HG03097 (cell line): Measurements from ENCODE around the gene SFXN4.
"Not testable (repeated sequence)": the region's sequence is repeated elsewhere in the genome, so short reads cannot be mapped to it uniquely, and the experiment has no call there.

Source experiments
- ATAC-seq: cut with Tn5 transposase; IDR thresholded peaks from one replicate; pipeline ENCODE4 v1.9.1; 2021; ENCODE audit not compliant: unreplicated experiment, low FRiP score

The SFXN4 gene

GRCh38 chr10:119190954-119191785 lies 25.7 kb upstream of the SFXN4 start:
- no peak for ATAC-seq

- ATAC-seq: no peak
Observed at GRCh38 chr10:119190353-119190752, 24.8 kb upstream of the SFXN4 start.

- peak; percentile 64 for ATAC-seq
Observed at GRCh38 chr10:119189811-119190282, 24.3 kb upstream of the SFXN4 start.

- ATAC-seq: no peak
Observed at GRCh38 chr10:119183664-119184412, 18.3 kb upstream of the SFXN4 start.

DNA sequence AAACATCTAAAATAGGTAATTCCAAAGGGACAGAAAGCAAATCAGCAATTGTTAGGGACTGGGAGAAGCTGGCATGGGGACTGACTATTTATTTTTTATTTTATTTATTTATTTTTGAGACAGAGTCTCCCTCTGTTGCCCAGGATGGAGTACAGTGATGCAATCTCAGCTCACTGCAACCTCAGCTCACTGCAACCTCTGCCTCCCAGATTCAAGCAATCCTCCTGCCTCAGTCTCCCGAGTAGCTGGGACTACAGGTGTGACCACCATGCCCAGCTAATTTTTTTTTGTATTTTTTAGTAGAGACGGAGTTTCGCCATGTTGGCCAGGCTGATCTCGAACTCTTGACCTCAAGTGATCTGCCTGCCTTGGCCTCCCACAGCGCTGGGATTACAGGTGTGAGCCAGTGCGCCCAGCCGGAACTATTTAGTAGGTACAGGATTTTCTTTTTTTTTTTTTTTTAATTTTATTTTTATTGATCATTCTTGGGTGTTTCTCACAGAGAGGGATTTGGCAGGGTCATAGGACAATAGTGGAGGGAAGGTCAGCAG lies 15.4 kb upstream of the SFXN4 start:
- not testable (repeated sequence) for ATAC-seq

GRCh38 chr10:119178372-119179119 lies 13.0 kb upstream of the SFXN4 start, which contains the start of gene PRDX3:
TSS of gene PRDX3 (minus strand) at chr10:119178812. CDS start at chr10:119178790, 22 bp downstream.
- peak; percentile 87 for ATAC-seq

- no peak for ATAC-seq
Observed at GRCh38 chr10:119177708-119178371, 12.3 kb upstream of the SFXN4 start.

DNA sequence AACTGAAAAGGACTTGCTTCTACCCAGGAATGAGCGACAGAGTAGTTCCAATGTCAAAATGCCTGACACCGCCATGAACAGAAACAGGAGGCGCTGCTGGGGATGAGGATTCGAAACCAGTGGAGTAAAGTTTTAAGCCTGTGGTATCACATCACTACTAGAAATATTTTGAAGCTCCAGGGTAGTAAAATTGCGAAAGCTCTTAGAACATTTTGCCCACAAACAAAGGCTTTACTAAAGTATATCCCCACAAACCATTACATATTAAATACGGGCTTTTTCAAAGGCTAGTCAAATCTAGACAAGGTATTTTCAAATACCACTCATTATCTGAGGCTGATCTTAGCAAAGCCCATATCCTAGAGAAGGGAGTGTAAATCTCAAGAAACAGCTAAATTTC lies 10.7 kb upstream of the SFXN4 start:
- no peak for ATAC-seq

DNA sequence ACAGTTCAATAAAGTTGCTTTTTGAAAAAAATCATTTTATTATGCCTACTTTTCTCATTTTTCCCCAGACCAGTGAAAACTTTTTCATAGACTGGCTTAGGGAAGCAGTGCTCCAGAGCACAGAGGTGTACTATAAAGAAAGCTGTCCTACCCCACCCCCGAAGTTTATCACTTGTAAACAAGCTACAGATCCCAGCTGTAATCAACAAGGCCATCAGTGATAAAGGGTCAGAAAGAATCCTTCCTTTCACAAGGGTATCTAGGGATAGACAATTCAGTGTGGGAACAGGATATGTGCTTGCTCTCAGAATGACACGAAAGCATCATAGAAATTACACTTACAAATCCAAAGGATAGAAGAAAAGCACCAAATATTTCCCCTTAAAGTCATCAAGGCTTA lies 8.6 kb upstream of the SFXN4 start:
- ATAC-seq: no peak

DNA sequence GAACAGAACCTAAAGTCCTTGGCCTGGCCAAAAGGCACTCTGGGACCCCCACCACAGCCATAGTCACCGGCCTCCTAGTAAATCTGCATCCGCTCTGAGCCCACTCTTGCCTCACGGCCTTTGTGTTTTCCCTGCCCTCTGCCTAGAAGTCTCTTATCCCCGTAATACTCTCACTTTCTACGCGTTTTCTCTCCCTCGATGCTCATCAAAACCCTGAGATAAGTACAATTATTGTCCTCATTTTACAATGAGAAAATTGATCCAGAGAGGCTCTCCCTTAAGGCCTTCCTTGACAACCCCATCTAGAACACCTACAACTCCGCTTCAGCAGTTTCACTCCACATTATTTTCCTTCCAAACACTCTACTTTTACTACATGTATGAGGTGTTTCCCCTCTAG lies 1.5 kb upstream of the SFXN4 start:
- no peak for ATAC-seq

DNA sequence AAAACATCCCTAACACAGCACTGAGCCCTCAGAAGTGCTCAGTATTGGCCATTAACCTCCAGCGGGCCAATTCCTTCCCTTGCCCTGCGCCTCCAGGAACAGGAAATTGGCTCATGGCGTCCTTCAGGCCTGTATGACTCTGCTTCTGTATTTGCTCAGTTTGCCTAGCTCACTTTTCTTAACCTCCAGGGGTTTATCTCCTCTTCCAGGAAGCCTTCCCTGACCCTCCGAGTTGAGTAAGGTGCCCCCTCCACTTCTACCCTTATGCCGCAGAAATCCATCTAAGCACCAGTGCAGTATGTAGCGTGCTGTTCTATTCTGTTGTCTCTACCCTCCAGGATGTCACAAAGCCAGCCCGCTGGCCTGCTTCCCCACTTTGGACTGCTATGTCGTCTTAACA lies 1.1 kb upstream of the SFXN4 start:
- no peak for ATAC-seq

DNA sequence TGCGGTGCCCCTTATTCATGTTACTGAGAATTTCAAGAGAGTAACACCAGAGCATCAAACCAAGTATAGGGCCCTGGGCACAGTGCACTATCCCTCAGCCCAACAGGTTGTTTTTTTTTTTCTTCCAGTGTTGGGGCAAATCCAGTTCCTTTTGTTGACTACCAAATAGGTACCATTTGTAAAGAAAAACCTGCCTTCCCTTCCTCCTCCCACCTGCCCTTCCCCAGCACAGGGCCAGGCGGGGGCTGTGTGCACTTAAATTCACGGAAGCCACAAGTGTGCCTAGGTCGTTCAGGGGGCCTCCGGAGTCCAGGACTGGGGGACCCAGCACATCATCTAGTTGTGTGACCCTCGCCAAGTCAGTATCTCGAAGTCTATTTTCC lies 595 bp upstream of the SFXN4 start:
- peak; percentile 4 for ATAC-seq

- no peak for ATAC-seq
Observed at GRCh38 chr10:119162452-119163092, 2.9 kb downstream of the SFXN4 start.

DNA sequence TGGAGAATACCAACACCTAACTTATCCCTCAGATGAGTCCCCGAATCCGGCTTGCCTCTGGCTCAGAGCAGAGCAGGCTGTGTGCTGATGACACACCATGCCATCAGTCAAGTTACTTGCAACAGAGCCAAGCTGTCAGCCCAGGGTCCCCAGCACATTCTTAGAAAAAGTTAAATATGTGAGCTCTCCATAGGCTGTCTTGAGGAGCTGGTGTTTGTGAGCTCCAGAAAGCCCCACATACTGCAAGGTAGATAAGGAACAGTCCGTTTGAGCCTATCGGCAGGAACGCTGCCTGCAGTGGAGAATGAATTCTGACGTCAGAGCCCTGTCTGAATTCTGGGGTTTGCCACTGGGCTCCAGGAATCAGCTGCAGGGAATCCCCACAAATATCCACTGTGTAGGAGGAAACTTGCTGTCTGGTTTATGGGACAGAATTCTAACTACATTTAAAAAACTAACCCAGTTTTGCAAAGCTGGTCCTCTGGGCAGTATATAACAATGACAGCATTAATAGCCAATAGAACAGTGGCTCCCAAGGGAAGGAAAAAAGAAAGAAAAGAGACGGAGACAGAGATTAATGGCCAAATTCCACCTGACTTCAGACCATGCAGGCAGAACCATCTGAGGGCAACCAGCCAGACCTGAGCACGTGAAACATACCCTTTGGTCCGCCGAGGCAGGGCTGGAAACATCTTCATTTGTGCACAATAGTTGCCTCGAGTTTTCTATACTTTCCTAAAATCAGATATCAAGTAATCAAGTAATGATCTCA lies 3.6 kb downstream of the SFXN4 start:
- no peak for ATAC-seq

GRCh38 chr10:119159332-119159731 lies 6.2 kb downstream of the SFXN4 start:
- no peak for ATAC-seq

DNA sequence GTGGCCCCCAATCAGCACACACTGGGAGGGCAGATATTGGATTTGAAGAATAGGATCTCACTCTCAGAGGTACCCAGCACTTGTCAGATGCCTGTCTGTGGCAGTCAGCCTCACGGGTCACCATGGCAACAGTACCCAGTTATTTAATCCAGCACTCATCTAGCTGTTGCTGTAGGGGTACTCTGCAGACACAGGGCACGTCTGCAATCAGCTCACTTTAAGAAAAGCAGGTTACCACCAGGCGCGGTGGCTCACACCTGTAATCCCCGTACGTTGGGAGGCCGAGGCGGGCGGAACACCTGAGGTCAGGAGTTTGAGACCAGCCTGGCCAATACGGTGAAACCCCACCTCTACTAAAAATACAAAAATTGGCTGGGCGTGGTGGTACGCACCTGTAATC lies 11.9 kb downstream of the SFXN4 start:
- ATAC-seq: no peak

DNA sequence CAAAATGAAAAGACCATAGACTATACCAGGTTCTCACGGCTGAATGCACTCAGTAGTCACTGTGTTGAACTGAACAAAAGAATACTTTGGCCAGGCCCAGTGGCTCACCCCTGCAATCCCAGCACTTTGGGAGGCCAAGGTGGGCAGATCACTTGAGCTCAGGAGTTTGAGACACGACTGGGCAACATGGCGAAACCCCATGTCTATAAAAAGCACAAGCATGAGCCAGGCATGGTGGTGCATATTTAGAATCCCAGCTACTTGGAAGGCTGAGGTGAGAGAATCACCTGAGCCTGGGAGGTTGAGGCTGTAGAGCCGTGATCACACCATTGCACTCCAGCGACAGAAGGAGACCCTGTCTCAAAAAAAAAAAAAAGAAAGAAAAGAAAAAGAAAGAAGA lies 12.5 kb downstream of the SFXN4 start:
- ATAC-seq: no peak

DNA sequence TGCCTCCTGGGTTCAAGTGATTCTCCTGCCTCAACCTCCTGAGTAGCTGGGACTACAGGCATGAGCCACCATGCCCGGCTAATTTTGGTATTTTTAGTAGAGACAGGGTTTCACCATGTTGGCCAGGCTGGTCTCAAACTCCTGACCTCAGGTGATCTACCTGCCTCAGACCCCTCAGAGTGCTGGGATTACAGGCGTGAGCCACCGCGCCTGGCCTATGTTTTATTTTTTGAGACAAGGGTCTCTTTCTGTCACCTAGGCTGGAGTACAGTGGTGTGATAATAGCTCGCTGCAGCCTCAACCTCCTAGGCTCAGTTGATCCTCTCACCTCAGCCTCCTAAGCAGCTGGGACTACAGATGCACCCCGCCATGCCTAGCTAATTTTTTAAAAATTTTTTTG lies 13.9 kb downstream of the SFXN4 start:
- not testable (repeated sequence) for ATAC-seq

DNA sequence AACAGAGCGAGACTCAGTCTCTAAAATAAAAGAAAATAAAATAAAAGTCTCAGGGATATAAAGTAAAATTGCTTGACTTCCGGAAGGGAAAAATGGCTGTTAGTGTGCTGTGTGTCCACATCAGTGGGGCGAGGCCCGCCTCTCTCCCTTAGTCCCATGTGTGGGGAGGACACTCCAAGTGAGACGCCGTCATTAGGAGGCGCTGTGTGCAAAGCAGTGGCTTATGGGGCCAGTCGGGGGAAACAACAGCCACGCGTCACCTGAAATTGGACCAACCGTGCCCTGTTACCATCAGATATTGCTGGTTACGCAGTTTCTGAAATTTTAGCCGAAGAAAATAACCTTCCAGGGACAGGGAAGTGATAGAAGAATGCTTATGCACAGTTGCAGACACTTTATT lies 15.8 kb downstream of the SFXN4 start:
- no peak for ATAC-seq
